ENCODE data around the gene ETFA. TPM values are rescaled to one million over a fixed set of nuclear protein-coding genes. Genes with fewer than 3 reads are reported as not detected.

Gene ETFA
- polyA plus RNA-seq, 3 donors, result 62.1 to 178 (median 166) TPM

- Mint-ChIP-seq H3K4me3 (no peak overlapping the region), H3K9me3 (peaks cover 2 to 11% (median 8%) of the 10 kb centered on the region in 7 donors), H3K27me3 (ENCODE audit: low read depth in 3 of 3) (peaks cover 21 to 29% (median 28%) of the 10 kb centered on the region in 3 donors), H3K36me3 (no peaks in the 10 kb centered on the region), H3K4me1 (peaks cover 8% of the 10 kb centered on the region), H3K27ac (no peak overlapping the region)
- peak in 1 of 3 donors; percentile 32 for DNase-seq
- Histone ChIP-seq H3K9ac (ENCODE audit: insufficient read depth, low read length, poor library complexity, severe bottlenecking) (no peak overlapping the region), H3K79me2 (ENCODE audit: insufficient read depth, low read length) (no peaks in the 10 kb centered on the region), H4K20me1 (ENCODE audit: insufficient read depth, low read length) (no peaks in the 10 kb centered on the region), H3K4me3 (replicated peaks in 1 of 3; ENCODE audit: low read depth in 2 of 3, low read length in 3 of 3) (no peak overlapping the region), H3K27me3 (ENCODE audit: control insufficient read depth in 2 of 2, insufficient read depth in 2 of 2, low read length in 2 of 2) (peaks cover 3 to 22% of the 10 kb centered on the region in 2 donors), H3K27ac (ENCODE audit: low read depth in 1 of 2, low read length in 2 of 2) (no peak overlapping the region), H3K36me3 (replicated peaks in 1 of 2; ENCODE audit: control insufficient read depth in 1 of 2, insufficient read depth in 2 of 2, low read length in 2 of 2) (no peaks in the 10 kb centered on the region), H3K4me2 (replicated peaks; ENCODE audit: extremely low read depth, low read length, poor library complexity, severe bottlenecking) (no peak overlapping the region), H3K4me1 (ENCODE audit: control insufficient read depth in 1 of 2, insufficient read depth in 2 of 2, low read length in 2 of 2) (peaks cover 4 to 6% of the 10 kb centered on the region in 2 donors), H2AFZ (ENCODE audit: insufficient read depth, low read depth, low read length, poor library complexity, severe bottlenecking) (no peak overlapping the region), H3K9me3 (replicated peaks in 1 of 2; ENCODE audit: control insufficient read depth in 1 of 2, insufficient read depth in 1 of 2, low read length in 2 of 2) (peaks cover 0 to 5% of the 10 kb centered on the region in 2 donors)
- intact Hi-C loops (cut with micrococcal nuclease), result no loop called here
- WGBS (ENCODE audit: insufficient coverage), result 55% methylated on average over 2 of the region's 3 CpGs
- TF ChIP-seq, protein P1, sequence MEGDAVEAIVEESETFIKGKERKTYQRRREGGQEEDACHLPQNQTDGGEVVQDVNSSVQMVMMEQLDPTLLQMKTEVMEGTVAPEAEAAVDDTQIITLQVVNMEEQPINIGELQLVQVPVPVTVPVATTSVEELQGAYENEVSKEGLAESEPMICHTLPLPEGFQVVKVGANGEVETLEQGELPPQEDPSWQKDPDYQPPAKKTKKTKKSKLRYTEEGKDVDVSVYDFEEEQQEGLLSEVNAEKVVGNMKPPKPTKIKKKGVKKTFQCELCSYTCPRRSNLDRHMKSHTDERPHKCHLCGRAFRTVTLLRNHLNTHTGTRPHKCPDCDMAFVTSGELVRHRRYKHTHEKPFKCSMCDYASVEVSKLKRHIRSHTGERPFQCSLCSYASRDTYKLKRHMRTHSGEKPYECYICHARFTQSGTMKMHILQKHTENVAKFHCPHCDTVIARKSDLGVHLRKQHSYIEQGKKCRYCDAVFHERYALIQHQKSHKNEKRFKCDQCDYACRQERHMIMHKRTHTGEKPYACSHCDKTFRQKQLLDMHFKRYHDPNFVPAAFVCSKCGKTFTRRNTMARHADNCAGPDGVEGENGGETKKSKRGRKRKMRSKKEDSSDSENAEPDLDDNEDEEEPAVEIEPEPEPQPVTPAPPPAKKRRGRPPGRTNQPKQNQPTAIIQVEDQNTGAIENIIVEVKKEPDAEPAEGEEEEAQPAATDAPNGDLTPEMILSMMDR (IDR thresholded peaks at IDR 0.05), result peak; percentile 74
Observed at GRCh38 chr15:76185716-76186115, 125.6 kb downstream of the ETFA start.

DNA sequence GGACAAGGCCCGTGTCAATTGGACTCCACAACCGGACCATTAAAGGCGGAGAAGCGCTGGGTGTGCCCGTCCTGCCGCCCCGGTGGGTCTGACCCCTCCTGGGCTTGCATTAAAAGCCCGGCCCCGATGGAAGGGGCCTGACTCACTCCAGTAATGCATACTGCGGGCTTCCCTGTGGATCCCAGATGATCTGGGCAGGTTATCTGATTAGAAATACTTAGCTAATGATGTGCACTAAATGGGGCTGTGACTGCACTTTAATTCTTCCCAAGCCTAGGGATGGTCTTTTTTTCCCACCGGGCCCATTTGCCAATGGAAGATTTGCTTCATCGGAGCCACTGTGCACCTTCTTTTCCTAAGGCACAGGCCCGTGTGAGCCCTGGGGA lies 126.6 kb downstream of the ETFA start:
- H3K4me3 Mint-ChIP-seq, result no peak overlapping the region
- Histone ChIP-seq H3K9ac (ENCODE audit: insufficient read depth, low read length, poor library complexity, severe bottlenecking) (no peak overlapping the region), H3K79me2 (ENCODE audit: insufficient read depth, low read length) (no peaks in the 10 kb centered on the region), H3K4me2 (replicated peaks; ENCODE audit: extremely low read depth, low read length, poor library complexity, severe bottlenecking) (no peak overlapping the region), H3K9me3 (replicated peaks in 1 of 2; ENCODE audit: control insufficient read depth in 1 of 2, insufficient read depth in 1 of 2, low read length in 2 of 2) (peaks cover 0 to 5% of the 10 kb centered on the region in 2 donors), H2AFZ (ENCODE audit: insufficient read depth, low read depth, low read length, poor library complexity, severe bottlenecking) (no peak overlapping the region), H3K4me1 (ENCODE audit: control insufficient read depth in 1 of 2, insufficient read depth in 2 of 2, low read length in 2 of 2) (no peaks in the 10 kb centered on the region), H4K20me1 (ENCODE audit: insufficient read depth, low read length) (no peaks in the 10 kb centered on the region), H3K36me3 (replicated peaks in 1 of 2; ENCODE audit: control insufficient read depth in 1 of 2, insufficient read depth in 2 of 2, low read length in 2 of 2) (no peaks in the 10 kb centered on the region), H3K4me3 (replicated peaks in 1 of 3; ENCODE audit: low read depth in 2 of 3, low read length in 3 of 3) (no peak overlapping the region), H3K27ac (ENCODE audit: low read depth in 1 of 2, low read length in 2 of 2) (no peak overlapping the region), H3K27me3 (ENCODE audit: control insufficient read depth in 2 of 2, insufficient read depth in 2 of 2, low read length in 2 of 2) (peaks cover 0 to 11% of the 10 kb centered on the region in 2 donors)
- TF ChIP-seq, protein P1 (IDR thresholded peaks at IDR 0.05), result no peak
- H3K27me3 Mint-ChIP-seq (ENCODE audit: low read depth in 3 of 3), result peaks cover 13 to 19% (median 18%) of the 10 kb centered on the region in 3 donors
- no peaks in the 10 kb centered on the region for H3K4me1 Mint-ChIP-seq
- H3K36me3 Mint-ChIP-seq, result no peaks in the 10 kb centered on the region
- peaks cover 2 to 11% (median 9%) of the 10 kb centered on the region in 7 donors for H3K9me3 Mint-ChIP-seq
- 77% methylated on average over 12 of the region's 13 CpGs for WGBS (ENCODE audit: insufficient coverage)
- H3K27ac Mint-ChIP-seq, result no peak overlapping the region
- intact Hi-C loops (cut with micrococcal nuclease), result no loop called here
- DNase-seq, result no peak
